ENCODE data around the gene CGREF1.

- no peak for TF ChIP-seq EP300 (IDR thresholded peaks at IDR 0.05)
- TF ChIP-seq CTCF (IDR thresholded peaks at IDR 0.05), result no peak
- no peak for TF ChIP-seq POLR2A (IDR thresholded peaks at IDR 0.05)
Measured at GRCh38 chr2:27067385-27067784, 51.5 kb downstream of the CGREF1 start.
